HT-29 (cell line): ENCODE data around the gene FEM1C. TPM values are rescaled to one million over a fixed set of nuclear protein-coding genes. Genes with fewer than 3 reads are reported as not detected.

Source experiments
- DNase-seq: peaks from one replicate; pipeline ENCODE4 v3.0.0-alpha.2; 2015; ENCODE audit warnings: low spot score
- small RNA-seq: library from RNA; depleted of rRNA; stranded (forward); fragments of <200 nt; gene quantifications from one replicate; pipeline ENCODE3, GENCODE V24; 2014
- total RNA-seq: library from RNA; depleted of rRNA; stranded (reverse); fragments of >200 nt; shearing (Covaris generic); gene quantifications from 2 replicates; pipeline ENCODE4 v1.2.3, GENCODE V29; 2014; rRNA removed

FEM1C gene
- total RNA-seq, 1 experiment from 2014 or later, result 6.7 TPM

DNA sequence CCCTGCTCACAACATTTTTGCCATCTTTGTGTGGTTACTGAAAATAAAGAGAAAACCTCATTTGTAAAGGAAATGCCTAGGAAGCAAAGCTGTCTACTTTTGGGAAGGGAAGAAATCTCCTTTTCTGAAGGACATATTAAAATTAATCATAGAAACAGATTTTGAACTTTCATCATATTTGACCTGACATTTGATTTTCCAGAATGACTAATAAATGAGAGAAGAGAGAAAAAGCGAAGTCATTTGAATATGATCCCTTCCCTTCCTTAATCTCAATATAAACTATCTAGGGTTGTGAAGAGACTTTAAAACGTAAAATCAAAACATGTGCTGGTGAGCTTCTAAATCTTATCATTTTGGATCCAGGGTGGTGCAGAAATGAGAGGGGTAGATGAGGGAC is 66.3 kb downstream of the FEM1C start:
- no peak for DNase-seq

DNA sequence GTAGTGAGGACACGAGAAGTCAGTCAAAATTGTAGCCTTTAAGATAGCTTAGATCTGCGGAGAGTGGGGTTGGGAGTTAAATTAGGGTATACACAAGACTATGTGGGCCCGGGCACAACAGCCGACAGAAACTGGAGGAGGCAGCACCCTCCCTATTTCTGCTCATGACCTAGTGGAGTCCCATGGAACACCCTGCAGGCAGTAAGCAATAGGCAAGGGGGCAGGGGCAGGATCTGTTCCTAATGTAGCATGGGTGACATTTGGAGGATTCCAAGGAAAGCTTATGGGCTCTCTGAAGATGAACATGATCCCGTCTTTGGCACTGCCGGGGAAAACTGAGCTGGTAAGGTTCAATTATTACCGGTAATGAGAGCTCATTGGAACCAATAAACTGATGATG is 67.0 kb downstream of the FEM1C start:
- no peak for DNase-seq

DNA sequence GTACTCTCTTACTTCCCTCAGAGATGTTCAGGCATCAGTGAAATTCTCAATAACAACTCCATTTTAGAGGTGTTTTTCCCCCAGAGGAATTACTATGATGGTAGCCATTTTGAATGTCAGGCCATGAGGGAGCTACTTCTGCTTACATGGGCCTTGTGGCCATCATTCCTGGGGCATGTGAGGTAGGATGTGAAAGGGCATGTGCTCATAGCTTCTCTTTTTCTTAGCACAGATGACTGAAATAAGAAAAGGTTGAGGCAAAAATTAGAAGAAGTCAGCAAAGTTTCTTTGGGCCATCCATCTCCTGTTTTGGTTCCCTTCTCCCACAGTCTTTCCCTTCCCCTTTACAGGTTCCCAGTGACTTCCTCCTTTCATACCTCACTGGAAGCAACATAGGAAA is 68.8 kb downstream of the FEM1C start:
- no peak for DNase-seq

DNA sequence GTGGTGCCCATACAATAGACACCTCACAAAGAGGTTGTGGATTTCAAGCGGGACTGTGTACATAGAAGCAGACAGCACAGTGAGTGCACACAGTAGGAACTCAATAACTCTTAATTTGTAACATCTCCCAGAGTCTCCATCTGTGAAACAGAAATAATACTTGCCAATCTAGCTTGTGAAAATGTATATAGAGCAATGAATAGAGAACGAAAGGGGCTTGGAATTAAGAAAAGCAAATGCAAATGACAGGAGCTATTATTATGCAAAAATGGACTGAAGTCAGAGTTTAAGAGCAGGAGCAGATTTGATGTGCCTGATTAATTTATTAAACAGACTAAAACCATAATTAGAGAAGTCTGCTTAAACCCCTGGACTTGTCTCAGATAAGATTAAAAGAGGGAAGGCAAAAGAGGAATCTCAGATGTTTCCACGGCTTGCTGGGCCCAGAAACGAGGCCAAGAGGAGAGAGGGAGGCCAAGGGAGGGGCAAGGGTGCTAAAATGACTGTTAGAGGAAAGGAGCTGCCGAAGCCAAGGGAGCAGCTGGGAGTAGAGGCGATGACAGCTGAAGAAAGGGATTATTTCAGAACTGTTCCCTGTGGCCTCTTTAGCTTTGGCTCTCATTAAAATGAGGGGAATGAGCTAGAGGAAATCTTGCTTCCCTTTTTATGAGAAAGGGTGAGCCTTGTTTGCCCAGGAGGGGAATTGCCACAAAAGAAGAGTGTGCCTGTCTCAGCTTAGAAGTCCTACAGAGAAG is 72.1 kb downstream of the FEM1C start:
- no peak for DNase-seq

- DNase-seq, result no peak
Measured at GRCh38 chr5:115471345-115472063, 73.1 kb downstream of the FEM1C start.

GRCh38 chr5:115470921-115471320 is 73.7 kb downstream of the FEM1C start:
- DNase-seq, result no peak

Small RNAs within 50 kb of the gene (small RNA-seq; reads per million reads assigned to genes)
- gene AC008628.1 (not detected), gene AC008628.2 (not detected)

Other genes starting within 250 kb of the FEM1C start
- 3.4 and 4.7 TPM in 2 replicates for gene CCDC112, start 248.1 kb downstream of the FEM1C start, total RNA-seq
- gene TICAM2, start 57.7 kb upstream of the FEM1C start, total RNA-seq, result 0.47 TPM in 1 of 2 replicates, not detected in the other
- 336 and 348 TPM in 2 replicates for gene TMED7, start 81.3 kb upstream of the FEM1C start, total RNA-seq